Activated CD4-positive, alpha-beta memory T cell treated with anti-CD3 and anti-CD28 coated beads, Interleukin-2, amount 10 ng/mL, durations not matched to agents 7 days and 5 days (primary cell): ENCODE measurements around the gene SPIB. TPM values are rescaled to one million over a fixed set of nuclear protein-coding genes. Genes with fewer than 3 reads are reported as not detected.
"Not testable (repeated sequence)": the region's sequence is repeated elsewhere in the genome, so short reads cannot be mapped to it uniquely, and the experiment has no call there.

Experiments used
- CTCF ChIA-PET: fragments of 350-600 bp; sonication (Branson Sonifier 250); formaldehyde crosslinking; loops from one replicate; lab custom pipeline; 2021; ENCODE audit warnings: antibody characterized with exemption, inconsistent platforms; lab: Charles Lee
- POLR2A ChIA-PET: fragments of 350-600 bp; sonication (Branson Sonifier 250); formaldehyde crosslinking; loops from one replicate; lab custom pipeline; 2021; ENCODE audit warnings: antibody characterized with exemption; lab: Charles Lee
- DNase-seq: peaks from one replicate; pipeline ENCODE4 v3.0.0-alpha.2; 2020
- H3K27ac Mint-ChIP-seq: one replicate; pipeline ENCODE4 v1.8.0; 2021; ENCODE audit warnings: mild to moderate bottlenecking, mixed read lengths
- H3K27me3 Mint-ChIP-seq: one replicate; pipeline ENCODE4 v1.8.0; 2021; ENCODE audit warnings: mixed read lengths
- H3K36me3 Mint-ChIP-seq: one replicate; pipeline ENCODE4 v1.8.0; 2021; ENCODE audit warnings: low read depth, mixed read lengths
- H3K4me1 Mint-ChIP-seq: one replicate; pipeline ENCODE4 v1.8.0; 2021; ENCODE audit warnings: mixed read lengths
- H3K4me3 Mint-ChIP-seq: one replicate; pipeline ENCODE4 v1.8.0; 2021; ENCODE audit warnings: mild to moderate bottlenecking, mixed read lengths
- H3K9me3 Mint-ChIP-seq: one replicate; pipeline ENCODE4 v1.8.0; 2021; ENCODE audit warnings: mixed read lengths
- total RNA-seq, 2 experiments: library from RNA; stranded (reverse); gene quantifications; one replicate each; pipeline ENCODE4 v1.2.3, GENCODE V29; 2021

Gene SPIB
- total RNA-seq, 2 experiments from 2014 or later, result 0.18 TPM; not detected in 1

DNA sequence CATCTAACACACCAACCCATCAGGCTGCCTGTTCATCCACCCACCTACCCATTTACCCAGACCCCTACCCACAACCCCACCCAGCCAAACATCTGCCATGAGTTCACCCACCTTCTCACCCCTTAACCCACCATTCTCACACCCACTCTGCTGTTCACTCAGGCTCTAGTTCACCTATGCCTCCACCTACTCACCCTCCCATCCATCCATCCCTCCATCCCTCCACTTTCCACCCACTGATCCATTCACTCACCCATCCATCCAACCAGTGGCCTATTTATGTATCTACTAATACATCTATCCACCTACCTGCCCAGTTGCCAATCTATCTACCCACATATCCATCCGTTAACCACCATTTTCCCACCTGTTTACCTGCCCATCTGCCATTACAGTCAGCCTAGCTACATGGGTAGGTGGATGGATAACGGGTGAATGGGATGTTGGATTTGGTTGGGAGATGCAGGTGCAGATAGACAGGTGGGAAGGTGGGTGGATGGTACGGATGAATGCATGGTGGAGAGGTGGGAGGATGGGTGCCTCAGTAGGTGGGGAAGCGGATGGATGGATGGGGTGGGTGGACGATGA, 19.2 kb downstream of the SPIB start:
- H3K27me3 Mint-ChIP-seq, result peaks cover 11% of the 10 kb centered on the region
- CTCF ChIA-PET, result no interaction called here
- no peaks in the 10 kb centered on the region for H3K36me3 Mint-ChIP-seq
- H3K4me1 Mint-ChIP-seq, result no peaks in the 10 kb centered on the region
- POLR2A ChIA-PET, result no interaction called here
- H3K27ac Mint-ChIP-seq, result no peak overlapping the region
- DNase-seq, result no peak
- H3K4me3 Mint-ChIP-seq, result no peak overlapping the region
- no peaks in the 10 kb centered on the region for H3K9me3 Mint-ChIP-seq

GRCh38 chr19:50439130-50439529, 20.4 kb downstream of the SPIB start:
- H3K27ac Mint-ChIP-seq, CTCF ChIA-PET, H3K36me3 Mint-ChIP-seq, POLR2A ChIA-PET, DNase-seq, H3K9me3 Mint-ChIP-seq, H3K27me3 Mint-ChIP-seq, H3K4me1 Mint-ChIP-seq, H3K4me3 Mint-ChIP-seq: not testable (repeated sequence)

DNA sequence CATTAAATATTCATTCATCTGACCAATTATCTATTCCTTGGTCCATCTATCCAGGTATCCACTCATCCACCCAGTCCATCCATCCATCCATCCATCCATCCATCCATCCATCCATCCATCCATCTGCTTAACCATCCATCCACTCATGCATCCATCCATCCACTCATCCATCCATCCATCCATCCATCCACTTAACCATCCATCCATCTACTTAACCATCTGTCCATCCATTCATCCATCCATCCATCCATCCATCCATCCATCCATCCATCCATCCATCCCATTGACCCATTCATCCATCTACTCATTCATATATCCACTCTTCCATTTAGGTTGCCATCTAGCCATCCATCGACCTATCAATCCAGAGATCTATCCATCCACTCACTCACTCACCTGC, 25.3 kb downstream of the SPIB start:
- ChIA-PET POLR2A (no interaction called here), CTCF (no interaction called here)
- Mint-ChIP-seq H3K36me3 (no peaks in the 10 kb centered on the region), H3K27ac (no peak overlapping the region), H3K27me3 (peaks cover 3% of the 10 kb centered on the region), H3K4me3 (no peak overlapping the region), H3K9me3 (no peaks in the 10 kb centered on the region), H3K4me1 (no peaks in the 10 kb centered on the region)
- DNase-seq, result no peak

DNA sequence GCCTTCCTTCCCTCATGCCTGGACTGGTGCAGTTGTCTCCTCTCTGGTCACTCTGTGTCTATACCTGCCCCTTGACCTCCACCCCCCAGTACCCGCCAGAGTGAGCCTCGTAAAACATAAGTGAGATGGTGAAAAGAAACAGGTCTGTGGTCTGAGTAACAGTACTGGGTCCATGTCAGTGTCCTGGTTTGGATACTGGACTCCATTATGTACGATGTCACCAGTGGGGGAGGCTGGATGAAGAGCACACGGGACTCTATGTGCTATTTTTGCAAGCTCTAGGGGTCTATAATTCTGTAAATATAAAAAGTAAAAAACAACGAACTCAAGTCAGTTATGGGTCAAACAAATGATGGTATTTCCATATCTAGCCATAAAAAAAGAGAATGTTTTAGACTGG, 28.3 kb downstream of the SPIB start:
- no peaks in the 10 kb centered on the region for H3K27me3 Mint-ChIP-seq
- H3K9me3 Mint-ChIP-seq, result no peaks in the 10 kb centered on the region
- ChIA-PET CTCF (no interaction called here), POLR2A (no interaction called here)
- no peak overlapping the region for H3K4me3 Mint-ChIP-seq
- no peaks in the 10 kb centered on the region for H3K36me3 Mint-ChIP-seq
- no peak for DNase-seq
- H3K27ac Mint-ChIP-seq, result no peak overlapping the region
- no peaks in the 10 kb centered on the region for H3K4me1 Mint-ChIP-seq

DNA sequence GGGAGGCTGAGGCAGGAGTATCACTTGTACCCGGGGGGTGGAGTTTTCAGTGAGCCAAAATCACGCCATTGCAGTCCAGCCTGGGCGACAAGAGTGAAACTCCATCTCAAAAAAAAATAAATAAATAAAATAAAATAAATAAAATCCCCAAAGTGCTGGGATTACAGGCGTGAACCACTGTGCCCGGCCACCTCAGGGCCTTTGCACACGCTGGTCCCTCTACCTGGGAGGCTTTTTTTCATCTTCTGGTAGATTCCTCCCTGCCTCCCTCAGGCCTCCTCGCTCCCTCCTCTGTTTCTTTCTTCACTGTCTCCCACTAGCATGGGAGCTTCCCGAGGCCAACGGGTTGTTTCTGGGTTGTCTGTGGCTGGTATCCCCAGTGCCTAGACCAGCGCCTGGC, 29.0 kb downstream of the SPIB start:
- H3K36me3 Mint-ChIP-seq, result no peaks in the 10 kb centered on the region
- CTCF ChIA-PET, result interaction anchor here (1.4 kb wide), 1 partner anchor 13 kb away, joined by 4 read pairs; no protein-coding TSS in a partner anchor
- POLR2A ChIA-PET, result no interaction called here
- H3K9me3 Mint-ChIP-seq, result no peaks in the 10 kb centered on the region
- H3K27ac Mint-ChIP-seq, result no peak overlapping the region
- H3K4me3 Mint-ChIP-seq, result no peak overlapping the region
- DNase-seq, result no peak
- H3K27me3 Mint-ChIP-seq, result peaks cover under 1% of the 10 kb centered on the region
- no peaks in the 10 kb centered on the region for H3K4me1 Mint-ChIP-seq

GRCh38 chr19:50449236-50449899, 30.6 kb downstream of the SPIB start:
- Mint-ChIP-seq H3K9me3 (no peaks in the 10 kb centered on the region), H3K36me3 (no peaks in the 10 kb centered on the region), H3K27ac (no peak overlapping the region), H3K4me3 (no peak overlapping the region), H3K4me1 (no peaks in the 10 kb centered on the region), H3K27me3 (peaks cover 2% of the 10 kb centered on the region)
- POLR2A ChIA-PET, result no interaction called here
- CTCF ChIA-PET, result no interaction called here
- DNase-seq, result no peak

GRCh38 chr19:50450369-50451222, 31.9 kb downstream of the SPIB start:
- POLR2A ChIA-PET, result no interaction called here
- Mint-ChIP-seq H3K9me3 (no peaks in the 10 kb centered on the region), H3K27ac (no peak overlapping the region), H3K4me3 (no peak overlapping the region), H3K36me3 (no peaks in the 10 kb centered on the region), H3K4me1 (no peaks in the 10 kb centered on the region), H3K27me3 (peaks cover 2% of the 10 kb centered on the region)
- CTCF ChIA-PET, result interaction anchor here (0.8 to 1.0 kb wide), 2 partner anchors 10 to 106 kb away, joined by 3 read pairs; no protein-coding TSS in a partner anchor
- DNase-seq, result no peak

DNA sequence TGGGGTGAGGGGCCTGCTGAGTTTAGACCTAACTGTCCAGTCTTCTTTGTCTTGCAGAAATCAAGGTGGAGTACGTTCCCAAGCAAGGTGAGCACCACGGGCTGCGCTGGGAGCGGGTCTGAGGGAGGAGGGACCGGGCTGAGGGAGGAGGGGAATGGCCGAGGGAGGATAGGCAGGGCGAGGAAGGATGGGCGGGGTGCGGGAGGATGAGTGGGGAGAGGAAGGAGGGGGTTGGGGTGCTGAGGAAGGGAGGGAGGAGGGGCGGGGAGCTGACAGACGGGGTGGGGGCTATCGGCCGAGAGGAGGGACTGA, 32.4 kb downstream of the SPIB start:
- Mint-ChIP-seq H3K4me3 (no peak overlapping the region), H3K36me3 (no peaks in the 10 kb centered on the region), H3K9me3 (no peaks in the 10 kb centered on the region), H3K27me3 (peaks cover 2% of the 10 kb centered on the region), H3K4me1 (no peaks in the 10 kb centered on the region), H3K27ac (no peak overlapping the region)
- CTCF ChIA-PET, result interaction anchor here (1.0 kb wide), 1 partner anchor 10 kb away, joined by 3 read pairs; no protein-coding TSS in a partner anchor
- POLR2A ChIA-PET, result no interaction called here
- no peak for DNase-seq

- no peaks in the 10 kb centered on the region for H3K36me3 Mint-ChIP-seq
- H3K4me3 Mint-ChIP-seq, result no peak overlapping the region
- peaks cover 11% of the 10 kb centered on the region for H3K27me3 Mint-ChIP-seq
- ChIA-PET CTCF (no interaction called here), POLR2A (no interaction called here)
- H3K4me1 Mint-ChIP-seq, result no peaks in the 10 kb centered on the region
- H3K9me3 Mint-ChIP-seq, result no peaks in the 10 kb centered on the region
- DNase-seq, result no peak
- no peak overlapping the region for H3K27ac Mint-ChIP-seq
Measured at GRCh38 chr19:50453243-50453642, 34.5 kb downstream of the SPIB start.

DNA sequence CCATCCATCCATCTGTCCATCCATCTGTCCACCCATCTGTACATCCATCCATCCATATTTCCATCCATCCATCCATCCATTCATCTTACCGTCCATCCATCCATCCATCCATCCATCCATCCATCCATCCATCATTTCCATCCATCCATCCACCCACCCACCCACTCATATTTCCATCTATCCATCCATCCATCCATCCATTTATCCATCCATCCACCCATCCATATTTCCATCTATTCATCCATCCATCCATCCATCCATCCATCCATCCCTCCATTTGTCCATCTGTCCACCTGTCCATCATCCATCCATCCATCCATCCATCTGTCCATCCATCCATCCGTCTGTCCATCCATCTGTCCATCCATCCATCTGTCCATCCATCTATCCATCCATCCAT, 37.3 kb downstream of the SPIB start:
- ChIA-PET POLR2A (no interaction called here), CTCF (no interaction called here)
- Mint-ChIP-seq H3K27me3 (peaks cover 15% of the 10 kb centered on the region), H3K4me1 (peaks cover 11% of the 10 kb centered on the region), H3K27ac (no peak overlapping the region), H3K9me3 (no peaks in the 10 kb centered on the region), H3K36me3 (no peaks in the 10 kb centered on the region), H3K4me3 (no peak overlapping the region)
- no peak for DNase-seq

- ChIA-PET POLR2A (no interaction called here), CTCF (no interaction called here)
- no peaks in the 10 kb centered on the region for H3K9me3 Mint-ChIP-seq
Measured at GRCh38 chr19:50457300-50457699, 38.6 kb downstream of the SPIB start.

DNA sequence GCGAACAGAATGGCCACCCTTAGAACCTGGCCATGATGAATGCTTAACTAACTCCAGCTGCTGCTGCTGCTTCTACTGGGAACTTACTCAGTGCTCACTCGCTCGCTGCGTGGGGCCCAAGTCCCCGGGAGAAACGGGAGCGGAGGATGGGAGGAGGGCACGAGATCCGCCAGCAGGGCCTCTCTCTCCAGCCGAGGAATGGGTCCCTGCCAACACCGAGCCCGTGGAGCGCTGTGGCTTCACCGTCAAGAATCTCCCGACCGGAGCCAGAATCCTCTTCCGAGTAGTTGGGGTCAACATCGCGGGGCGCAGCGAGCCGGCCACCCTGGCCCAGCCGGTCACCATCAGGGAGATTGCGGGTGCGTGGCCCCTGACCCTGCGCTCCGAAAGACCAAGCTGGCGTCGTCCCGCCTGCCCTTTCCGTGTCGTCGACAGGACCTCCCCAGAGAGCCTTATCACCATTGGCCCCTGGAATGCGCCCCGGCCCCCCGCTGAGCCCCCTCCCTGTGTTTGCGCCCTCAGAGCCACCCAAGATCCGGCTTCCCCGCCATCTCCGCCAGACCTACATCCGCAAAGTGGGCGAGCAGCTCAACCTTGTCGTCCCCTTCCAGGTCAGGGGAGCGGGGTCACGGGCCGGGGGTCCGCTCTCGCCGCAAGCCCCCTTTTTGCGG, 39.8 kb downstream of the SPIB start:
- peaks cover 16% of the 10 kb centered on the region for H3K27me3 Mint-ChIP-seq
- H3K4me1 Mint-ChIP-seq, result peaks cover 16% of the 10 kb centered on the region
- H3K9me3 Mint-ChIP-seq, result no peaks in the 10 kb centered on the region
- H3K27ac Mint-ChIP-seq, result no peak overlapping the region
- ChIA-PET POLR2A (interaction anchor here (0.6 kb wide), 1 partner anchor 31 kb away, joined by 4 read pairs; no protein-coding TSS in a partner anchor), CTCF (no interaction called here)
- H3K4me3 Mint-ChIP-seq, result no peak overlapping the region
- no peak for DNase-seq
- no peaks in the 10 kb centered on the region for H3K36me3 Mint-ChIP-seq

More at GRCh38 chr19:50457300-50457699, 38.6 kb downstream of the SPIB start:
- Mint-ChIP-seq H3K27ac (no peak overlapping the region), H3K36me3 (no peaks in the 10 kb centered on the region), H3K4me1 (peaks cover 16% of the 10 kb centered on the region), H3K27me3 (peaks cover 15% of the 10 kb centered on the region), H3K4me3 (no peak overlapping the region)
- DNase-seq, result no peak

DNA sequence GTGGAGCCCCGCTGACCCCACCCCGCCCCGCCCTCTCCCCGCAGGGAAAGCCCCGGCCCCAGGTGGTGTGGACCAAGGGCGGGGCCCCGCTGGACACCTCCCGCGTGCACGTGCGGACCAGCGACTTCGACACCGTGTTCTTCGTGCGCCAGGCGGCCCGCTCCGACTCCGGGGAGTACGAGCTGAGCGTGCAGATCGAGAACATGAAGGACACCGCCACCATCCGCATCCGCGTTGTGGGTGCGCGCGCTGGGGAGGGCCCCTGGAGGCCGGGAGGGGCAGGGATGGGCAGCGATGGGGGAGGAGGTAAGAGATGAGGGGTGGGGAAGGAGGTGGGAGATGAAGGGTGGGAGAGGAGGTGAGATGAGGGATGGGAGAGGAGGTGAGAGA, 40.3 kb downstream of the SPIB start:
- no peak overlapping the region for H3K4me3 Mint-ChIP-seq
- H3K4me1 Mint-ChIP-seq, result peaks cover 16% of the 10 kb centered on the region
- DNase-seq, result no peak
- H3K27me3 Mint-ChIP-seq, result peaks cover 16% of the 10 kb centered on the region
- no peak overlapping the region for H3K27ac Mint-ChIP-seq
- CTCF ChIA-PET, result no interaction called here
- POLR2A ChIA-PET, result interaction anchor here (0.6 kb wide), 1 partner anchor 32 kb away, joined by 4 read pairs; no protein-coding TSS in a partner anchor
- H3K36me3 Mint-ChIP-seq, result no peaks in the 10 kb centered on the region
- H3K9me3 Mint-ChIP-seq, result no peaks in the 10 kb centered on the region
